Kidney capillary endothelial cell (primary cell): ENCODE measurements around the gene CERS6.
A peak's percentile ranks its signal among the peaks of the same experiment; 100 is the strongest.
"Not testable (repeated sequence)": the region's sequence is repeated elsewhere in the genome, so short reads cannot be mapped to it uniquely, and the experiment has no call there.

ENCODE experiments used
- DNase-seq: peaks from one replicate; pipeline ENCODE4 v3.0.0-alpha.2; 2018; ENCODE audit warnings: low spot score

Gene CERS6

GRCh38 chr2:168468354-168468753 is 12.3 kb downstream of the CERS6 start:
- DNase-seq, result no peak

DNA sequence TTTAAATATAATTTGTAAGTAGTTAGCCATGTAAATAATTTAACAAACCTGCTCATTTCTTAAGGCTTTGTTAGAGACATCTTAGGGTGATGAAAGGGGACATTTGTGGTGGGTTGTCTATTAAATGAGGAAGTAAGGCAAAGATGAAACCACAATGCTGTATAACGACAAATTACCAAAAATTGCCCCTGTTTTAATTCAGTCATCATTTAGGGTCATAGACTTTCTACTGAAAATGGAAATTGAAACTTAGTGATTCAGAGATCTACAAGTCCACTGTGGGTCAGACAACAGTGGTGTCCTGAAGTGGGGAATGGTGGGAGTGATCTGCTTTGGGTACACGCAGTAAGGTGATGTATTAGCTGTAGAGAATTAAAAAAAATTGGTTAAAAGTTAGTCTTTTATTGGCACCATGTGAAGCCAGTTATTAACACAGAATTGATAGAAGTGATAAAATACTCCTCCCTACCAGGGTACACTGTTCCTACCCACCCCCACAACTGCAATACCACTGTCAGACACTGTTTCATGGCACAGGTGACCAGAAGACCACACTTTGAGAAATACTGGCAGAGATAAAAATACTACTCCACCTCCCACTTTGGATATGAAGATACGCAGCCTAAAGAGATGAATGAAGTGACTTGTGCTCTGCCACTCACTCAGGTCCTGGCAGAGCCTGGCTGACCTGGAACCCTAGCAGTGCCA is 13.4 kb downstream of the CERS6 start:
- DNase-seq, result no peak

- no peak for DNase-seq
These were observed 14.5 kb downstream of the CERS6 start for GRCh38 chr2:168470320-168471162.

DNA sequence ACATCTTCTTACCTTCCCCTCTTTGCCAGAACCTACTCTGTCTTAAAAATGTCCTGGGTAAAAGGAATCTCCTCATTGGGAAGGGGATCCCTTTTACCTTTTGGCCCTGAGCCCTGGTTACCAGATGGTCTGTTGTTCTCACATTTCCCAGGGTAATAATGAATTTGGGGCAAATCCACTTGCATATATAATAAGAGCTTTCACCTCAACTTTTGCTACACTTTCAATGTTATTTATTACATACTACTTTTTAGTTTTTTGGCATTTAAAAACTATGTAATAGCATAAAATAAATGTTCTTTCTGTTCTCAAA is 15.0 kb downstream of the CERS6 start:
- no peak for DNase-seq

GRCh38 chr2:168475636-168476035 is 19.6 kb downstream of the CERS6 start:
- no peak for DNase-seq

GRCh38 chr2:168478206-168478605 is 22.1 kb downstream of the CERS6 start:
- no peak for DNase-seq

- no peak for DNase-seq
These were observed 24.3 kb downstream of the CERS6 start for GRCh38 chr2:168480356-168480755.

DNA sequence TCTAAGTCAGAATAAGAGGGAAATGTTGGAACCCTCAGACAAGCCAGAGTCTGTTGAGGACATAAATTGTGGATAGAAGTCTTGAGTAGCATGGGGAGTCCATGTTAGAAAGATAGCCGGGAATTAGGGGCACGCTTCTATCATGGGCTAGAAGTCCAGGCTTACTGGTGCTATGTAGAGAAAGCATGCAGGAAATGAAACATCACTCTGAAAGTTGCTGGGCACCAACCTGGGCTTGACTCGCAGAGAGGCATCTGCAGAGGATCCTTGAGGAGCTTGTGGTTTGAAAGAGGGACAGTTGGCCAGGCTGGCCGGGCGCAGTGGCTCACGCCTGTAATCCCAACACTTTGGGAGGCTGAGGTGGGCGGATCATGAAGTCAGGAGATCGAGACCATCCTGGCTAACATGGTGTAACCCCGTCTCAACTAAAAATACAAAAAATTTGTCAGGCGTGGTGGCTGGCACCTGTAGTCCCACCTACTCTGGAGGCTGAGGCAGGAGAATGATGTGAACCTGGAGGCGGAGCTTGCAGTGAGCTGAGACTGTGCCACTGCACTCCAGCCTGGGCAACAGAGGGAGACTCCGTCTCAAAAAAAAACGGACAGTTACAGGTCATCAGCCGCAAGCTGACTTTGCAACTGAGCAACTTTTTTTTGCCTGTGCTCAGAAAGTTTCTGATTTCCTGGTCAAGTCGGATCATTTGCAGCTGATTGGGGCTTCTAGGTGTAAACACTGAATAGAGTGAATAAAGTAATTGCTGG is 24.9 kb downstream of the CERS6 start:
- no peak for DNase-seq

- no peak for DNase-seq
These were observed 26.2 kb downstream of the CERS6 start for GRCh38 chr2:168482269-168482668.

DNA sequence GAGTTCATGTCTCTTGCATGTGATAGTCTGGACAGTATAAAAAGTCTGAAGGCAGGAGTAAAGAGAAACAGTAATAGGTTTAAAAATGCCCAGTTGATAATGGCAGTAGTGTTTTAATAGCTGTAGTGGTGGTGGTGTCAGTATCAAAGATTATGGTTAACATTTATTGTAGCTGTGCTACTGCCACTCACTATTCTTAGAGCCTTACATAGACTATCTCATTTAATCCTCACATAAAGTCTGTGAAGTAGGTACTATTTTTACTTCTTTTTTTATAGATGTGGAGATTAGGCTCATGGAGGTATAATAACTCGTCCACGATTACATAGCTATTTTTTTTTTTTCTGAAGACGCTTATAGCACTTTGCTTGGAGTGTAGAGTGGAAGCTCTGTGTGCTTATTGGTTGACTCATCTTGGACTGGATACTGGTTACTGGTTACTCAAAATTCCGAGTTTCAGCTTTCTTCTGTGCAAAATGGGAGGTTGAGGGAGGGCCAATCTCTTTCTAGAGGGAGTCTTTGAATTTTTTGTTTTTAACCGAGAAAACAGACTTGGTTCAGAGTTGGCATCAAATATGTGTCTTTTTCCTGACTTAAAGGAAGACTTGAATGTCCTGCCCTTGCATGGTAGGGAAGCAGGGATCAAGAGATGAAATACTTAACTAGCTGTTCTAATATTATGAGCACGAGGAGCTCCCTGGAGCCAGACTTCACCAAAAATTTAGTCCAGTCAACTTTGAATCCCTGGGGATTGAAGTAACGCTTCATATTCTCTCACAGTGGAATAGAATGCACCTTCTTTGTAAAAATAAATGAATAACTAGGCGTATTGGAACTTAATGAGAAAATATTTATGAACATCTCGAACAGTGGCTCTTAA is 27.1 kb downstream of the CERS6 start:
- DNase-seq, result no peak

DNA sequence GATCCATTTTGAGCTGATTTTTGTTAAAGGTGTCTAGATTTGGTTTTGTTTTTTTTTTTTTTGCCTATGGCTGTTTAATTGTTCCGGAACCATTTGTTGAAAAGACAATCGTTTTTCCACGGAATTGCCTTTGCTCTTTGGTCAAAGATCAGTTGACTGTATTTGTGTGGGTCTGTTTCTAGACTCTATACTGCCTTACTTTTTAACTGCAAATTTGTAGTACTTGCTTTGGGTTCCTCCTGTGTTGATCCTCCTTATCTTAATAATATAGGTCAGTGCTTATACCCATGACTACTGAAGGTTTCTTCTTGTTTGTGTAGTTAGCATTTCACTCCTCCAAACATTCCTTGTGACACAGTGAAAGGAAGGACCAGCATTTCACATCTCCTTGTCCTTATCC is 30.4 kb downstream of the CERS6 start:
- no peak for DNase-seq

DNA sequence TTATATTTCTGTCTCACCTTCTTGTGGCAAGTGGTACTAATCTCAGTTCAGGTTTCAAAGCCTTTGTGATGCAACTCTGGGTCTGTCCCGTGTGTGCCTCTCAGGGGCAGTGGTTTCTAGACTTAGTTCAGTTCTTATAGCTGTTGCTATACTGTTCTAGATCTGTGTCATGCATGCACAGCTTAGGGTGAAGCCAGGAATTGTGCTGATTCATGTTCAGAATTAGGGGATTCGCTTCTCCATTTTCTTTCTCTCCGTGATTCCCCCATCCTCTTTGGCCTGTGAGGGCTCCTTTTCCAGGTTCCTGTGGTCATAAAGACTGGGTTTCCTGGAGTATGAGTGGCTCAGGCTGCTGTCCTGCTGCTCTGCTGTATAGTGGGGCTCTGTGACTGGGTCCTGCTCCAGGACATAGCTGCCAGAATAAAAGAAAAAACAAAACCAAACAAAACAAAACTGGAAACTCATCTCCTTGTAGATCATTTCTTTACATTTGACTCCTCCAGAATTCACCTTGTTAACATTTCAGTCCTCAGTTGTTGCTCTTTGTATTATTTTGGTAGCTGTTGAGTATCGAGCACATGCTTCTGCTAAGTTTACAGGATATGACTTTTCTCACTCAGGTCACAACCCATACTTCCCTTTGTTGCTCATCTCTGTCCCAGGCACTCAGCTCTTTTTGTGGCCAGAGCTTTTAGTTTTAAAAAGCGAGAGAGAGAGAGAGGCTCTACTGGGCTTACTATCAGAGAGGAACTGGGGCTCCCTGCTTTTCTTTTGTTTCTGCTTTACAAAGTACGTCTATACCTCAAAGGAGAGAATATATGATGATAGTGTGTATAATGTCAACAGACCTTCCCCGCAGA is 34.2 kb downstream of the CERS6 start:
- DNase-seq, result peak; percentile 81

DNA sequence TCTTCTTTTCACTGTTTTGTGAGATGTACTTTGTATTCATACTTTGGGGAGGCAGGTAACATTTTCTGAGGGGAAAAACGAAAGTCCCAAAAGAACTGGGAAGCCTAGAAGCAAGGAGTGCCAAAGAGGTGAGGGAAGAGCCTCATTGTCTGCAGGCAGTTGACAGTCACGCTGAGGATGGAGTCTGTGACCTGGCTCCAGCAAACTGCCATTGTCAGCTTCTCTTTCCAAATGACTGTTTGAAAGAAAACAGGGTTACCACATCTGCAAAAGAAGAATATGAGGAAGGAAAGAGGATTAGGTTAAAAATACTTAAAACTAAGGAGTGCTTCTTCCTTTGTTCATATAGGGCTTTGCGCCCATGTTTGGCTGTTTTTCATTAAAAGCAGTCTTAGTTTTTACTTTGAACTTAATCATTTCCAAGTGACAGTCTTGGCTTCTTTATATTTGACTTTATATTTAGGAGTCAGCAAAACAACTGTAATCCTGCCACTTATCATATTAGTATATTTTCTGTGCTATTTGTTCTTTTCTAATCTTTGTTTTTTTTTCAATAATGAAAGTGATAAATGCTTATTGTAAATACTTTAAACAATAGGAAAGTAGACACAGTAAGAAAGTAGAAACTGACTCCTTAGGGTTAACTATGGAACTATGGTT is 35.0 kb downstream of the CERS6 start:
- DNase-seq, result peak; percentile 51

- DNase-seq, result not testable (repeated sequence)
These were observed 35.7 kb downstream of the CERS6 start for GRCh38 chr2:168491728-168492127.

DNA sequence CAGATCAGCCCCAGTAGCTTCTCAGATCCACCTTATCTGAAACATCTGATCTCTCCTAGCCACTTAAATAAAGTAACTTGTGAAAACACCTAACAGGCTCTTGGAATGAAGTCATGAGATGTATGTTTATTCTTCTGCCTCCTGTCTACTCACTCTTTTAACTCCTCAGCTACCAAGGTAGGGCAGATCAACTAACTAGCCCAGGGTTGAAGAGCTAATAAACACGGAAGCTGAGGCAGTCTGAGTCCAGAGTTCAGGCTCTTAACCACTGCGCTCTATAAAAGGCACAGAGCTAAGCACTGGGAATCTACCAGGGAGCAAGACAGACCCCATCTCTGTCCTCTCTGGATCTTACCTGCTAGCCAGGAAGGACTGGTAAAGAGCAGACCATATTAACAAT is 37.1 kb downstream of the CERS6 start:
- not testable (repeated sequence) for DNase-seq

- no peak for DNase-seq
These were observed 38.2 kb downstream of the CERS6 start for GRCh38 chr2:168494190-168494711.

- no peak for DNase-seq
These were observed 39.5 kb downstream of the CERS6 start for GRCh38 chr2:168495524-168495923.

- no peak for DNase-seq
These were observed 40.8 kb downstream of the CERS6 start for GRCh38 chr2:168496906-168497305.

- DNase-seq, result no peak
These were observed 43.4 kb downstream of the CERS6 start for GRCh38 chr2:168499500-168499899.

DNA sequence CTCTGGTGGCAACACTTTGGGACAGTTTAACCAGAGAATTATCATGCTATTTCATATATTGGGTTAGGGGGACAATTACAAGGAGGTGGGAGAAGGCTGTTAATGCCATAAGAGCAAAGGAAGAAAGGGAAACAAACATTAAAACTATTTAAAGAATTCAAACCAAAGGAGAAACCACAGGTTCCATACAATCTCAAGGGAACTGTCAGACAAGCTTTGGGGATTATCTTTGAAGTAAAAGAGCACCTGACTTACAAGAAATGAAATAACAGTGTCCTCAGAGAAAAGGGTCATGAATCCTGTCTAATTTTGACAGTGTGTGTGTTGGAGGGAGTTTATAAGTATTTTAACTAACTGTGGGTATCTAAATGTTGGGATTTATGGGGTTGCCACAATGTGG is 44.4 kb downstream of the CERS6 start:
- no peak for DNase-seq
